ENCODE results near the gene GPR61.

Gene GPR61

DNA sequence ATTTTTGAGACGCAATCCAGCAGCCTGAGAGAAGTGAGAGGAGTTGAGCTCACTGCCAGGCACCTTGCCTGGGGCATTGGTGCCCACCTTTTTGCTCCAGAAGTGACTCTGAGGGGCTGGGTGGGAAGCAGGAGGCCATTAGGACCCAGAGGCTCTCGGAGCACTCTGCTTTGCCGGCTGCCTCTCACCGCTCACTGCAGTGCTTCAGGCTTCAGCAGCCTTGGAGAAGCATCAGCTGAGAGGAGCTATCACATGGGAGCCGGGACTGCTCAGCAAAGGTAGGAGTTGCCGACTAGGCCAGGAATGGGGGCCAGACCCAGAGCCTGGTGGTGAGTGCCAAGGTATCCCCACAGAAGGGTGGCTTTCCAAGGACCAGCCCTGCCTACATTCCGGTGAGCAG is at the start of gene GPR61:
Gene GPR61, plus strand, starts transcription at position 197 of the 400 bp plus-strand sequence. CDS start 3,151 bp downstream, outside the sequence.
- no peak for DNase-seq

GRCh38 chr1:109490029-109490933 is 49.4 kb upstream of the GPR61 start:
- peak; percentile 46 to 72 (median 61) for DNase-seq

- DNase-seq = no peak
Observed at GRCh38 chr1:109490934-109491302, 48.8 kb upstream of the GPR61 start.

DNA sequence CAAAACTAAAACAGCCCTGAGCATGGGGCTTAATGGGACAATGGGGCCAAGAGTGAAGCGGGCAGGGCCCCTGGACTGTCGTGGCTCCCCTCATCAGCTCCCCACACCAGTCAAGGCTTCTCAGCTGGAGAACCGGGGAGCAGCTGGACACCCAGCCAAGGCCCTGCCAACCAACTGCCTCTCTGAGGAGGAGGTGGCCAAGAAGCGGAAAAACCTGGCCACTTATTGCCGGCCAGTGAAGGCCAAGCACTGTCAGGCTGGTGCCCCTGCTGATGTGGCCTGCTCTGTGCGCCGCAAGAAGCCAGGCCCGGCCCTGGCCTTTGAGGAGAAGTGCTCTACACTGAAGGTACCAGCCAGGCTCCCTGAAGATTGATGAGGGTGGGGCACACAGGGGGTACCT is 48.3 kb upstream of the GPR61 start:
- no peak for DNase-seq

DNA sequence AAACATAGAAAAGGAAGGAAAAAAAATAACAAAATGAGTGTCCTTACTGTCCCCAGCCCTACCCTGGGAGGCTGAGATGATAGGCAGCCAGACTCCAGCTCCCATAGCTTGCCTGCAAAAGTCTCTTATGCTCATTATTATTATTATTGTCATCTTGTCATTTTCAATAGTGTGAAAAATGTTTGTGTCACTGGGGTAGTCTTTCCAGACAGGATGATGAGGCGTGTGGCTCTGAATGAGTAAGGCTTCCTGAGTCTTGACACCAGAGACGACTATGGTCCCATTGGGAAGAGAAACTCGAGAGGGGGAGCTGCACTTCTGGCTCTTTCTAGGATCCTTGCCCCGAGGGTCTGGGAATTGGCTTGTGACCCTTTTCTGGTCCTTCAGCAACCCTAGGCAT is 46.9 kb upstream of the GPR61 start:
- no peak for DNase-seq

- no peak for DNase-seq
Observed at GRCh38 chr1:109493227-109493626, 46.4 kb upstream of the GPR61 start.

GRCh38 chr1:109493805-109494539 is 45.7 kb upstream of the GPR61 start, which contains the start of gene CYB561D1:
CYB561D1 (plus strand) TSS chr1:109494094; CDS start chr1:109494140, 46 bp downstream.
- peak; percentile 81 to 97 (median 89) for DNase-seq

- DNase-seq = no peak
Observed at GRCh38 chr1:109495738-109496137, 43.9 kb upstream of the GPR61 start.

- peak in 1 of 6 experiments; percentile 11 for DNase-seq
Observed at GRCh38 chr1:109497449-109498160, 42.1 kb upstream of the GPR61 start.

DNA sequence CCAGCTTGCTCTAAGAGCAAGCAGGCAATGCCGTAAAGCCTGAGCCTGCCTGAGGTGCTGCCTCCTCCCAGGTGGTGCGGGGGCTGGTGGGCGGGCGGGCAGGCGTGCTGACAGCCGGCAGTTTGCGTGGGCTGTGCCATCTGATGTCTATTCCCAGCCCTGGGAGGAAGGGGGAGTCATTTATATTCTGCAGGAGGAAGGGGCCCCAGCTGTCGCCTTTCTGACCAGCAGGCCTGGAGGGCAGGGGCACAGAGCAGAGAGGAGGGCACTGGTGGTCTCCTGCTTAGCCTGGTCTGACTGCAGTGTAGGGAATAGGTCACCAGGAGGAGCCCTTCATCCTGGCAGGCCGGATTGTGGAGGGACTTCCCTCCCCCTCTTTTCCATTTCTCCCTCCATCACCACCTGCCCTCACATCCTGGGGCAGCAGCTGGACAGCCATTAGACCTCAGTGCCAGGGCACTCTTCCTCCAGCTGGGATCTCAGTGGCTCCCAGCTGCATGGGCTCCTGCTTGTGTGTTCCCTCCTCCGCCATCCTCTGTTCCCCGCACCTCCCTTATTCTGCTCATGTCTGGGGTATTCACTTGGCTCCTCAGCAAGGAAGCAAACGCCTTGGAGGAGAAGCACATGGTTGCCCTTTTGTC is 41.4 kb upstream of the GPR61 start:
- DNase-seq = peak; percentile 3 to 35 (median 16)

GRCh38 chr1:109499081-109499480 is 40.6 kb upstream of the GPR61 start:
- no peak for DNase-seq

DNA sequence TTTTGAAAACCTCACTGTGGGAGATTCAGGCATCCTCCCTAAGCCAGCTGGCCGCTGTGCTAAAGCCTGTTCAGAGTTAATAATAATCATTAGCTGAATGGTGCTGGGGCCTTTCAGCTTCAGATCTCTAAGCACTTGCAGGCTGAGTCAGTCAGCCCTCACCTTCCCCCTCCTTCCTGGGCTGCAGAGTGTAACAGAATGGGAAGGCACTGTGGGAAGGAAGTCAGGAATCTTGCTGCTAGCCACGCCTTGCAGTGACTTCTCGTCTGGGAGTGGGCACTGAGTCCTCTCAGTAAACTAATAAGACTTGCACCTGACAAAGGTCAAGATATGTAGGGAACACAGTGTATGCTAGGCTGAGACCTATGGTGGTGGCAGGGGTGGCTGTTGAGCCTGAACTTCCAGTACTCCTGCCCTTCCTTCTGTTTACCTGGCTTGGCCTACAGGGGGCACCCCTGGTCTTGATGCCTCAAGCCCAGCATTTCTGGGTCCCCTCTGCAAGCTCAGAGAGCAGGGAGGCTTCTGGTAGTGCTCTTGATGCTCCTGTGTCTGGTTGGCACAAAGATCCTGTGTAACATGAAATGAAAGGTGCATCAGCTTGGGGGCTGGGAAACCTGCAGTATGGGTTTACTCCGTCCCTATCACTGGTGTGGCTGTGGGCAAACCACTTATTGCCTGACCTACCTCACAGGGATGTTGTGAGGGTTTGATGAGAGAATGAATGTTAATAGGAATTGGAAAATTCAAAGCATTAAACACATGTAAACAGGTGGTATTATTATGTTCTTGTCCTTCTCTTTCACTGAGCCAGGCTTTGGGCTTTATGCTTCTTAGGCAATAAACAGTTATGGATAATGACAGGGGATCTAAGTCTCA is 39.8 kb upstream of the GPR61 start:
- peak; percentile 35 to 64 (median 48) for DNase-seq

DNA sequence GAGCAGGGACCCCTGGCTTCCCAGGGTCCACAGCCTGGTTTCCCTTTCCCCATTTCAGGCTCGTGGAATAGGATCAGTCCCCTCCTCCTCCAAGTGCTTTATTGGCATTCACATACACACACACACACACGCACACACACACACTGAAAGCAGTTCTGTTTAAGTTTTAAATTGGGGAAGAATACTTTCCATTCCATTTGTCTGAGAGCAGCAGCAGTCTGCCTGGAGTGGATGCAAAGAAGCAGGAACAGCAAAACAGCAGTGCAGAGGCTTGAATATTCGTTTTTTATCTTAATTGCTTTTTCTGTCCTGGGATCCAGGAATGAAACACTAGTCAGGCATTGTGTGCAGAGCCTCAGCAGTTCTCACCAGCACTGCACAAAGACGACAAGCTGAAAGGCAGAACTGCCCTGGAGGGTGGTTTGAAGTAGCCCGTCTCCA is 38.7 kb upstream of the GPR61 start:
- no peak for DNase-seq

GRCh38 chr1:109501644-109502363 is 37.9 kb upstream of the GPR61 start:
- peak in 1 of 6 experiments; percentile 57 for DNase-seq

- DNase-seq = peak; percentile 58 to 86 (median 78)
Observed at GRCh38 chr1:109502364-109502851, 37.3 kb upstream of the GPR61 start.

- DNase-seq = peak in 2 of 6 experiments; percentile 20 to 21
Observed at GRCh38 chr1:109503935-109504334, 35.7 kb upstream of the GPR61 start.

GRCh38 chr1:109504974-109505373 is 34.7 kb upstream of the GPR61 start:
- DNase-seq = peak in 1 of 6 experiments; percentile 8

DNA sequence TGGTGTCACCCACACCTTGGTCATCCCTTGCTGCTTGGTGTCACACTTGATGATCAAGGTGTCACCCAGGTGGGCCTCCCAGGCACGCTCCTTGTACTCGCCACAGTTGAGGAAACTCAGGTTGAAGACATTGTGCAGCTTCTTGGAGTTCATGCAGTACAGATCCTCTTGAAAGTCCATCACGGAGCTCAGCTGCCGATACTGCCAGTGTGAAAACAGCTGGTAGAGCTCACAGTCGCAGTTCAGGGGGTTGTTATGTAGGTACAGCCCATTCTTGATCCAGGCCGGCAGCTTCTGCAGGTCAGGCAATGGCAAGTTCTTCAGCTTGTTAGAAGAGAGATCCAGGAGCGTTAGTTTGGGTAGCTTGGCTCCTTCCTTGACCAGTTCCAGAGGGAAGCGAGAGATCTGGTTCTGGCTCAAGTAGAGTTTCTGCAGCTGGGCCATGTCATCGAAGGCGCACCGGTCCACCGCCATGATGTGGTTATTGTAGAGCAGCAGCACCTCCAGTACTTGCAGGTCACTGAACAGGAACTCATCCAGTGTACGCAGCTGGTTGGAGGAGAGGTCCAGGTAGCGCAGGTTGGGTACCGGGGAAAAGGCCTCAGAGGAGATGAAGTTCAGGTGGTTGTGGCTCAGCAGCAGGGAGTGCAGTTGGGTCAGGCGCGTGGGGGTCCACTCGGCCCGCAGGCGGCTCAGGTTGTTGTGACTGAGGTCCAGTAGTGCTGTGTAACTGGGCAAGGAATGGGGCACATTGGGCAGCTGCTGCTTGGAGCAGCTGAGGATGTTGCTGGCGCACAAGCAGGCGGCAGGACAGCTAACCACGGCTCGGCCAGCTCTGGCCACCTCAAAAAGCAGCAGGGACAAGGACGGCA is 31.4 kb upstream of the GPR61 start:
- peak in 1 of 6 experiments; percentile 5 for DNase-seq

GRCh38 chr1:109508873-109509175 is 30.8 kb upstream of the GPR61 start:
- no peak for DNase-seq

All from stimulated activated naive CD4-positive, alpha-beta T cell (primary cell).